ENCODE measurements around the gene MAPK8IP3. TPM values are rescaled to one million over a fixed set of nuclear protein-coding genes. Genes with fewer than 3 reads are reported as not detected.

MAPK8IP3 gene
- total RNA-seq, 2 donors from 2014 or later: 109 to 111 TPM

- DNase-seq (ENCODE audit: low spot score): no peak
- Histone ChIP-seq H3K27me3 (replicated peaks; ENCODE audit: insufficient read depth) (no peaks in the 10 kb centered on the region), H3K4me3 (no peak overlapping the region), H3K27ac (no peak overlapping the region), H3K9me3 (no peaks in the 10 kb centered on the region), H3K4me1 (ENCODE audit: control insufficient read depth in 1 of 2, low read depth in 2 of 2) (no peaks in the 10 kb centered on the region), H3K36me3 (no peaks in the 10 kb centered on the region)
- no peak for TF ChIP-seq CTCF (IDR thresholded peaks at IDR 0.05)
- no peak for ATAC-seq (ENCODE audit: insufficient number of reproducible peaks, low FRiP score, low read depth)
Measured at GRCh38 chr16:1800701-1801100, 94.7 kb downstream of the MAPK8IP3 start.

- Histone ChIP-seq H3K27me3 (replicated peaks; ENCODE audit: insufficient read depth) (no peaks in the 10 kb centered on the region), H3K4me3 (no peak overlapping the region), H3K4me1 (ENCODE audit: control insufficient read depth in 1 of 2, low read depth in 2 of 2) (no peaks in the 10 kb centered on the region), H3K27ac (no peak overlapping the region), H3K9me3 (no peaks in the 10 kb centered on the region), H3K36me3 (peaks cover 30% of the 10 kb centered on the region)
- TF ChIP-seq CTCF (IDR thresholded peaks at IDR 0.05): no peak
- DNase-seq (ENCODE audit: low spot score): no peak
- ATAC-seq (ENCODE audit: insufficient number of reproducible peaks, low FRiP score, low read depth): no peak
Measured at GRCh38 chr16:1807626-1808025, 101.6 kb downstream of the MAPK8IP3 start.

GRCh38 chr16:1808691-1809090 lies 102.7 kb downstream of the MAPK8IP3 start:
- Histone ChIP-seq H3K27ac (no peak overlapping the region), H3K36me3 (peaks cover 32% of the 10 kb centered on the region), H3K27me3 (replicated peaks; ENCODE audit: insufficient read depth) (no peaks in the 10 kb centered on the region), H3K9me3 (no peaks in the 10 kb centered on the region), H3K4me1 (ENCODE audit: control insufficient read depth in 1 of 2, low read depth in 2 of 2) (no peaks in the 10 kb centered on the region), H3K4me3 (no peak overlapping the region)
- DNase-seq (ENCODE audit: low spot score) (no peak), ATAC-seq (ENCODE audit: insufficient number of reproducible peaks, low FRiP score, low read depth) (no peak)
- no peak for TF ChIP-seq CTCF (IDR thresholded peaks at IDR 0.05)

GRCh38 chr16:1809281-1809801 lies 103.3 kb downstream of the MAPK8IP3 start:
- Histone ChIP-seq H3K27ac (no peak overlapping the region), H3K9me3 (no peaks in the 10 kb centered on the region), H3K36me3 (peaks cover 34% of the 10 kb centered on the region), H3K4me1 (ENCODE audit: control insufficient read depth in 1 of 2, low read depth in 2 of 2) (no peaks in the 10 kb centered on the region), H3K27me3 (replicated peaks; ENCODE audit: insufficient read depth) (no peaks in the 10 kb centered on the region), H3K4me3 (no peak overlapping the region)
- ATAC-seq (ENCODE audit: insufficient number of reproducible peaks, low FRiP score, low read depth) (no peak), DNase-seq (ENCODE audit: low spot score) (no peak)
- no peak for TF ChIP-seq CTCF (IDR thresholded peaks at IDR 0.05)

DNA sequence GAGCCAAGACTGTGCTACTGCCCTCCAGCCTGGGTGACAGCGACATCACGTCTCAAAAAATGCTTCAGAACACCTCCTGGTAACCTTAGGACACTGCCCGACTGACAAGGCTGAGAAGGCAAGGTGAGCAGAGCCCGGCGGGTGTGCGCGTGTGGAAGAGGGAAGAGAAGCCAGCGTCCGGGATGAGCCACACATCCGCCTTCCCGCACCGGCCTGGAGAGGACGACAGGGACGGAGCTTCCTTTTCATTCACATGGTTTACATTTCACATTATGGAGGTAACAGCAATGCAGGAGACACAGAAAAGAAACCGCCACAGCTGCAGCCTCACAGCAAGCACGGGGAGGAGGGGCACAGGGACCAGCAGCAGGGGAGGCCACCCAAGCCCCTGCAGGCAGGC lies 104.1 kb downstream of the MAPK8IP3 start:
- ATAC-seq (ENCODE audit: insufficient number of reproducible peaks, low FRiP score, low read depth): no peak
- Histone ChIP-seq H3K4me3 (no peak overlapping the region), H3K9me3 (no peaks in the 10 kb centered on the region), H3K36me3 (peaks cover 34% of the 10 kb centered on the region), H3K27me3 (replicated peaks; ENCODE audit: insufficient read depth) (no peaks in the 10 kb centered on the region), H3K4me1 (ENCODE audit: control insufficient read depth in 1 of 2, low read depth in 2 of 2) (no peaks in the 10 kb centered on the region), H3K27ac (no peak overlapping the region)
- DNase-seq (ENCODE audit: low spot score): no peak
- TF ChIP-seq CTCF (IDR thresholded peaks at IDR 0.05): no peak
